ENCODE data around the gene RIPPLY3.

GRCh38 chr21:36990508-36991205 is 15.8 kb upstream of the RIPPLY3 start:
- TF ChIP-seq PKNOX1 (IDR thresholded peaks at IDR 0.05) (no peak), FOXK2 (IDR thresholded peaks at IDR 0.05) (no peak), ELF4 (IDR thresholded peaks at IDR 0.05) (no peak), SUZ12 (IDR thresholded peaks at IDR 0.05) (no peak), HDGF (IDR thresholded peaks at IDR 0.05; ENCODE audit: borderline replicate concordance) (no peak), FOXA1 (IDR thresholded peaks at IDR 0.05) (no peak), ZNF384 (IDR thresholded peaks at IDR 0.05) (no peak), SP1 (IDR thresholded peaks at IDR 0.05) (no peak)
